Non-pigmented ciliary epithelial cell (primary cell): Measurements from ENCODE around the gene KANSL1.
"Not testable (repeated sequence)": the region's sequence is repeated elsewhere in the genome, so short reads cannot be mapped to it uniquely, and the experiment has no call there.

Source experiments
- DNase-seq: peaks from one replicate; pipeline ENCODE4 v3.0.0-alpha.2; 2010; ENCODE audit warnings: low read depth

KANSL1 gene, protein sequence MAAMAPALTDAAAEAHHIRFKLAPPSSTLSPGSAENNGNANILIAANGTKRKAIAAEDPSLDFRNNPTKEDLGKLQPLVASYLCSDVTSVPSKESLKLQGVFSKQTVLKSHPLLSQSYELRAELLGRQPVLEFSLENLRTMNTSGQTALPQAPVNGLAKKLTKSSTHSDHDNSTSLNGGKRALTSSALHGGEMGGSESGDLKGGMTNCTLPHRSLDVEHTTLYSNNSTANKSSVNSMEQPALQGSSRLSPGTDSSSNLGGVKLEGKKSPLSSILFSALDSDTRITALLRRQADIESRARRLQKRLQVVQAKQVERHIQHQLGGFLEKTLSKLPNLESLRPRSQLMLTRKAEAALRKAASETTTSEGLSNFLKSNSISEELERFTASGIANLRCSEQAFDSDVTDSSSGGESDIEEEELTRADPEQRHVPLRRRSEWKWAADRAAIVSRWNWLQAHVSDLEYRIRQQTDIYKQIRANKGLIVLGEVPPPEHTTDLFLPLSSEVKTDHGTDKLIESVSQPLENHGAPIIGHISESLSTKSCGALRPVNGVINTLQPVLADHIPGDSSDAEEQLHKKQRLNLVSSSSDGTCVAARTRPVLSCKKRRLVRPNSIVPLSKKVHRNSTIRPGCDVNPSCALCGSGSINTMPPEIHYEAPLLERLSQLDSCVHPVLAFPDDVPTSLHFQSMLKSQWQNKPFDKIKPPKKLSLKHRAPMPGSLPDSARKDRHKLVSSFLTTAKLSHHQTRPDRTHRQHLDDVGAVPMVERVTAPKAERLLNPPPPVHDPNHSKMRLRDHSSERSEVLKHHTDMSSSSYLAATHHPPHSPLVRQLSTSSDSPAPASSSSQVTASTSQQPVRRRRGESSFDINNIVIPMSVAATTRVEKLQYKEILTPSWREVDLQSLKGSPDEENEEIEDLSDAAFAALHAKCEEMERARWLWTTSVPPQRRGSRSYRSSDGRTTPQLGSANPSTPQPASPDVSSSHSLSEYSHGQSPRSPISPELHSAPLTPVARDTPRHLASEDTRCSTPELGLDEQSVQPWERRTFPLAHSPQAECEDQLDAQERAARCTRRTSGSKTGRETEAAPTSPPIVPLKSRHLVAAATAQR (N-terminal part only)

DNA sequence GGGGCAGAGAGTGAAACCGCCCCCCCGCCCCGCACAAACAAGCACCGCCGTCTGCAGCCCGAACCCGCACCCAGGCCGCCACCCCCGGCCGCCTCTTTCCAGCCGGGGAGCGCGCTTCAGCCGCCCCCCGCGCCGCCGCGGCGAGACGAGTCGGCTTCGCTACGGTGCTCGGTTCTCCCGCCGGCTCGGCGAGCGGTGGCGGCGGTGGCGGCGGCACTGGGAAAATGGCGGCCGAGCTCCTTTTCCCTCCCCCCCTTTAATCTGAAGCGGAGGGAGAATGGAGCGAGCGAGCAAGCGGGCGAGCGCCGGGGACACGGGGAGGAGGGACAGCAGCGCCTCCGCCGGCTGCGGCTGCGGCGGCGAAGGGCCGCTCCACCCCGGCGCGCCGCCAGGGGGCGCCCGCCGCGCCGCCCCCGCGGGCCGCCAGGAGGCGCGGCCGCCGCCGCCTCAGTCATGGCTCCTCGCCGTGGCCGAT lies at the start of gene KANSL1:
Gene KANSL1, minus strand, starts transcription at position 279 of the 475 bp plus-strand sequence. CDS start 21,286 bp downstream, outside the sequence.
- peak; percentile 65 for DNase-seq

DNA sequence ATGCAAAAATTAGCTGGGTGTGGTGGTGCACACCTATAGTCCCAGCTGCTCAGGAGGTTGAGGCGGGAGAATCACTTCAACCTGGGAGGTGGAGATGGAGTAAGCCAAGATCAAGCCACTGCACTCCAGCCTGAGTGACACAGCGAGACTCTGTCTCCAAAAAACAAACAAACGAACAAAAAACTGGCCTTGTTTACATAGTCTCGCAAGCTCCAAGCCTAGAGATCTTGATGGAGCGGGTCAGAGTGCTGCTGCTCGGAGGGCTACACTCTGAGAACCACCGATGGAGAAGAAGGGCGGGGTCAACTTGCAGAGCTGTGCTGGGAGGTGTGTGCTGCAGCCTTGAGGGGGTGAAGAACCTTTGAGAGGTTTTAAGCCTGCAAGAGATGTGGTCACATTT lies 38.1 kb upstream of the KANSL1 start:
- DNase-seq: not testable (repeated sequence)

DNA sequence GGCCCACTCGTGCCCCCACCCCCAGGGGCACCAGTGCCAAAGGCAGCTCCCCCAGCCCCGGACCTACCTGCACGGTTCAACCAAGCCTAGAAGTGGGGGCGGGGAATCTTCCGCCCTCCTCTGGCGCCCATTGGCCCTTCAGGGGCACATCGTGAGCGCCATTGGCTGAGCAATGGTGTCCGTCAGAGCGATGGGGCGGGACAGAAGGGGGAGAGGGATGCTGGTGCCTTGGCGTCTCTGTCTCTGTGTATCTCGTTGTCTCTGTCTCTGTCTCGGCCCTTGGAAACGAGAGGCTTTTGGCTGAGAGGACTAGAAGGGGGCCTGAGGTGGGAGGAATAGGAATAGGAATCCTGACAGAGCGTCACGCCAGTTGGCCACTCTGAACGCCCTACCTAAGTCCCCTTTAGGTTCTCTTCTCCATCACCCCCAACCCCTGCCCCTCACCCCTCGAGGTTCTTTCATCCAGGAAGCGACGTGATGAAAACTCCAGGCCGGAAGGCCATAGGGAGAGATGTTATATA lies 32.1 kb upstream of the KANSL1 start:
- peak; percentile 71 for DNase-seq

DNA sequence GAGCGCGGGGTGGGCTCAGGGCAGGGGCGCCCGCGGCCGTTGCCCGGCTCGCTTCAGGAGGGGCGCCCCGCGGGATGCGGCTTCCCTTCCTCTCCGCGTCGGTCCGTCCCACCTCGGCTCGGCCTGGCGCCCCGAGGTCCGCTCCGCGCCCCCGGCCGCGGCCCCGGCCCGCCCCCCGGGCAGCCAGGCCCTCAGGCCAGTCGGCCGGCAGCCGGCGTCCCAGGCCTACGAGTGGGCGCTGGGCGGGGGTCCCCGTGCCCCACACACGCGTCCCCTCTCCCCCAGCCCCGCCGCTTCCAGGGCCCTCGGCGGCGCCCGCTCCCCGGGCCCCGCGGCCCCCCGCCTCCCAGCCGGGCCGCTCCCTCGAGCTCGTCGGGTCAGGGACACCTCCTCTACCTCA lies 31.6 kb upstream of the KANSL1 start:
- DNase-seq: not testable (repeated sequence)

DNA sequence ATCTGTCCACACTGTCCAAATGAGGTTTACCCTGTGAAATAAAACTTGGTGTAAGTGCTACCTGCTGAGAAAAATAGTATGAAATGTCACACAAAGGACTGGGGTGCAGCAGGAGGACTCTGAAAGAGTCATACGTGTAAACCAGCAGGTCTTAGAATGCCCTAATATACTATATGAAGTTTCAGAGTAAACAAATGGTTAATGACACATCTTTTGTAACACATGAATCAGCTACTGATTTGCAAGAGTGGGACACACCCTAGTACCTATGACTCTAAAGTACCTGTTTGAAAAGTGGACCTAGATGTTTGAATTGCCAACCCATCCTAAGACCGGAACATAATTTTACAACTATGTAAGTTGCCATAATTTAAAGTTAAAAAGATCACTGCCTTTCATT lies 29.8 kb upstream of the KANSL1 start:
- DNase-seq: not testable (repeated sequence)

DNA sequence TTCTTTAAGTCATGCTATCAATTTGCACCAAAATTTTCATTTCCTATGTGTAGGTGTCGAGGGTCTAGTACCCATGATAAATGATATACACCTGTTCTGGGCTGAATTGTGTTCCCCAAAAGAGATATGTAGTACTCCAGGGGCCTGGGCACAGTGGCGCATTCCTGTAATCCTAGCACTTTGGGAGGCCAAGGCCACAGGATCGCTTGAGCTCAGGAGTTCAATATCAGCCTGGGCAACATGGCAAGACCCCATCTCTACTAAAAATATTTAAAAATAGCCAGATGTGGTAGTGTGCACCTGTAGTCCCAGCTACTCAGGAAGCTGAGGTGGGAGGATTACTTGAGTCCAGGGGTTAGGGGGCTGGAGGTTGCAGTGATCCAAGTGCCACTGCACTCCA lies 23.5 kb upstream of the KANSL1 start:
- DNase-seq: no peak

DNA sequence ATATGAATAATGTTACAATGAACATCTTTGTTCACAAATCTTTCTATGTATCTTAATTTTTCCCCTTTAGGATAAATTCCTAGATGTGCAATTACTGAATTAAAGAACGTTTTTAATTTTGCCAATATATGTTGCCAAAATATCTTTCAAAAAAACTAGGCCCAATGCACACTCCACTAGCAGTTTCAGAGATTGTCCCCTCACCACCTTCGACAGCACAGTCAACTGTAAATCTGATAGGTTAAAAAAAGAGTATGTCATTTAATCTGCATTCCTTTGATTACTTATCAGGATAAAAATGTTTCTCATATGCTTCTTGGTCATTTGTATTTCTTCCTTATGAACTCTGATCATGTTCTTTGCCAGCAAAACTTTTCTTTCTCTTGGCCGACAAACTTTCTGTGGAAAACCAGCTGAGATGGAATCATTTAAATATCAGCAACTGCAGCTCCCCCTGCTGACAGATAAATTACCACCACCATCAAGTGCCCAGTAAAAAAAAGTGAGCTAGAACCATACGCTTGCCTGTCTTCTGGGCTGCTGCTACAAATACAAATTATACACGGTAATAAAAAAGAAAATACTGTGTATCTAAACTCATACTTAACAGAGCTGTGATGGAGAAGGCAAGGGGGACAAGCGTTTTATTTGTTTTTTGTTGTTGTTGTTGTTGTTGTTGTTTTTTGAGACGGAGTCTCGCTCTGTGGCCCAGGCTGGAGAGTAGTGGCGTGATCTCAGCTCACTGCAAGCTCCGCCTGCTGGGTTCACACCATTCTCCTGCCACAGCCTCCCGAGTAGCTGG lies 19.6 kb upstream of the KANSL1 start:
- peak; percentile 54 for DNase-seq

DNA sequence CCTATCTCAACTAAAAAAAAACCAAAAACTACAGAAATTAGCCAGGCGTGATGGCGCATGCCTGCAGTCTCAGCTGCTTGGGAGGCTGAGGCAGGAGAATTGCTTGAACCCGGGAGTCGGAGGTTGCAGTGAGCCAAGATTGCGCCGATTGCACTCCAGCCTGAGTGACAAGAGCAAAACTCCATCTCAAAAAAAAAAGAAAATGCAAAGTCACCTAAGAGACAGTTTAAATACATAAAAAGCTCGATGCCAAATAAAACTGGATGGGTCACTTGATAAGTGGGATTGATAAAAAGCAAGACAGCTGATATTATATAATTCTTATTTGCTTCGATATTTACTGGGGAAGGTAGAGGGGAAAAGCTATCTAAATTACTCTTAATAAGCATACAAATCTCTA lies 15.8 kb upstream of the KANSL1 start:
- DNase-seq: no peak

DNA sequence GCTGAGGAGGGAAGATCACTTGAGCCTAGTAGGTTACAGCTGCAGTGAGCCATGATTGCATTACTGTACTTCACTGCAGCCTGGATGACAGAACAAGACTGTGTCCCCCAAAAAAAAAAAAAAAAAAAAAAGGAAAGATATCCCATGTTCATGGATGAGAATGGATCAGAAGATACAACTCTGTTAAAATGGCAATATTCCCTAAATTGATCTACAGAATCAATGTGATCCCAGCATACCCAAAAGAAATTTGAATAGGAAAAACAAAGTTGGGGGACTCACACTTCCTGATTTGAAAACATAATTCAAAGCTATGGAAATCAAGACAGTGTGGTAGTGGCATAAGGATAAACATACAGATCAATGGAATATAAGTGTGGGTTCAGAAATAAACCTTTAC lies 12.7 kb upstream of the KANSL1 start:
- no peak for DNase-seq

DNA sequence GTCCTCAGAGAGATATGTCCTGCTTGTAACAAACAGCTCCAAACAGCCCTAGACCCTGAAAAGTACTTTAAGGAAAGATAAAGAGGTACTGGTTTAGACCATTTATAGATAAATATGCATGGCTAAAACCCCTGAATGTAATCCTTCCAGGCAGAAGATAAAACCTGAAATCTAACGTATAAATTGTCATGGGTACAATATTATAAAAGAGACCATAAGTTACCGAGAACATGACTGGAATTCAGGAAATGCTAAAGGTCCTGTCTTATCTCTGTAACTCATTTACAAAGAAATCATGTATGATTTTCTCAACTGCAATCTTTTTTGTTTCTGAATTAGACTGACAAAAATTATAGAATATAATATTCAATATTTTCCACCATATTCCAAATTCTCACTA lies 9.2 kb upstream of the KANSL1 start:
- DNase-seq: no peak

DNA sequence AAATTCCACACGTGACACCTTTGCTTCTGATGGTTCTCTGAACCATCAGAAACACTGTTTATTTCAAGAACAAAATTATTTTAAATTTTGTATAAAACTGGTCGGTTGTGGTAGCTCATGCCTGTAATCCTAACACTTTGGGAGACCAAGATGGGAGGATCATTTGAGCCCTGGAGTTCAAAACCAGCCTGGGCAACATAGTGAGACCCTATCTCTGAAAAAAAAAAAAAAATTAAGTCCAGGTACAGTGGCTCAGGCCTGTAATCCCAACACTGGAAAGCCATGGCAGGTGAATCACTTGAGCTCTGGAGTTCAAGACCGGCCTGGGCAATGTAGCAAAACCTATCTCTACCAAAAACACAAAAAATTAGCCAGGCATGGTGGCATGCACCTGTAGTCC lies 8.3 kb upstream of the KANSL1 start:
- DNase-seq: no peak

DNA sequence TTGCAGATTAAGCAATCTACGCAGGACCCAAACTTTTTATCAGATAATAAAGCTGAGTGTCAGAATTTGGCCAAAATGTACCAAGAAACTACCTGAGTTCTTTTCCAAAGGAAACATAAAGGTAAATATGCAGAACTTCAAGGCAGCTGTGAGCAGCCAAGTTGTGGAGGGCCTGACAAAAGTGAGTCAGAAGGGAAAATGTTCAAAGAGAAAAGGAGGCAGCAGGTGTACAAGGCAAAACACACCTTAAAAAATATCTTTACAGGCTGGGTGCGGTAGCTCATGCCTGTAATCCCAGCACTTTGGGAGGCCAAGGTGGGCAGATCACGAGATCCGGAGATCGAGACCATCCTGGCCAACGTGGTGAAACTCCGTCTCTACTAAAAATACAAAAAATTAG lies 7.0 kb upstream of the KANSL1 start:
- DNase-seq: no peak

DNA sequence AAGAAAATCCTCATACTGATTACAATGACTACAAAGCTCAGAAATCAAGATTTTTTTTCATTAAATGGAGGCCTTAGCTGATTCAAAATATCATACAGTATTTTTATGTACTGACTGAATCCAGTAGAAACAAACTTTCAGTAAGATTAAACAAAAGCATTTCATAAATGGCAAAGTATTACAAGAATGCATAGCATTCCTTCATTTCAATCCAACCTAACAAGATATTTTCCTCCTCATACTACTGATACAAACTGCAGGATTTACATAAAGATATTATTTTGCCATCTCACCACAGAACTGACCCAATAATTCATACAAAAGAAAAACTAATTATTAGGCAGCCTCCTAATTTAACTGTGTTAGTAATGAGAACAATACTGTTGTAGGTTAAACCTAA lies 6.2 kb upstream of the KANSL1 start:
- DNase-seq: no peak

DNA sequence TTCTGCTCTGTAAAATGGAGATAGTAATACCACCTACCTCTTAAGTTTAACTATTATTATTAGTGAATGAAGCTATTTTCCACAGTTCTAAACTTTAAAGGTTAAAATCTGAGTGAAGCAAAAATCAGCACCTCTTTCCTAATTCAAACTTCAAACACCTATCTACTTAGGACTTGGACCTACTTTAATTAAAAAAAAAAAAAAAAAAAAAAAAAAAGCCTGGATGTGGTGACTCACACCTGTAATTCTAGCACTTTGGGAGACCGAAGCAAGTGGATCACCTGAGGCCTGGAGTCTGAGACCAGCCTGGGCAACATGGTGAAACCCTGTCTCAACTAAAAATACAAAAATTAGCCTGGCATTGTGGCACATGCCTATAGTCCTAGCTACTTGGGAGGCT lies 5.0 kb upstream of the KANSL1 start:
- no peak for DNase-seq

DNA sequence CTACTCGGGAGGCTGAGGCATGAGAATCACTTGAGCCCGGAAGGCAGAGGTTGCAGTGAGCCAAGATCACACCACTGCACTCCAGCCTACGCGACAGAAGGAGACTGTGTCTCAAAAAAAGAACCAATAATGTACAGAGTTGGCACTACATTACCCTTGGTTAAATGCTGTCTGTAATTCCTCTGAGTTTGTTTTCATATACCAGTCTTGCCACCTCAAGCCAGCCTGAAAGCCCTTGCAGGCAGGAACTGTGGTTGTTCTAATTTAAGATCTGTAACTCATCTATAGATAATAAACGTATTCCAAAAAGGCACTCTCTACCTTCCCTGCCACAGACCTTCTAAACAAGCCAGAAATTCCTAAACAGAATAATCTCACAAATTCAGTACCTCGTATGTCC lies 4.3 kb upstream of the KANSL1 start:
- DNase-seq: no peak

DNA sequence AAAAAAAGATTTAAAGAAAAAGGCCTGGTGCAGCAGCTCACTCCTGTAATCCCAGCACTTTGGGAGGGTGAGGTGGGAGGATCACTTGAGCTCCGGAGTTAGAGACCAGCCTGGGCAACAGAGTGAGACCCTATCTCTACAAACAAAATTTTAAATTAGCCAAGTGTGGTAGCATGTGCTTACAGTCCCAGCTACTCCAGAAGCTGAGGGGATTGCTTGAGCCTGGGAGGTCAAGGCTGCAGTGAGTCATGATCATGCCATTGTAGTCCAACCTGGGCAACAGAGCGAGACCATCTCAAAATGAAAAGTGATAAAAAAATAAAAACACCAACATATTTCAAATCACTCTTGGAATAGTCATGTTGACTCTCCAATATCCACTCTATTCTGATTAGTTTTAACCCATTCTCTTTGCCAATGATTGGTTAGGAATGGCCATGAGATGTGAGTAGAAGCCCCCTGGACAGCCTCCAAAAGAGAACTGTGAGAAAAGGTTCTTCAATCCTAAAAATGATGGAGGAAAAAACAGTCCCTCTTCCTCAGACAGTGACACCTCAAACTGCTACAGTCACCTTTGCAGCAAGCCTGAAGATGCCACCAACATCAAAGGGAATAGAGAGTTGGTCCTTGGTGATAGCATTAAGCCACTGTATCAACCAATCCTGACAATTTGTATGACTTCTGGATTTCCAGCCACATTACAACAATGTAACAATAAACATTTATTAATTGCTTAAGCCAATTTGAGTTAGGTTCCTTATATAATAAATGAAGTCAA lies 2.9 kb upstream of the KANSL1 start:
- DNase-seq: no peak

DNA sequence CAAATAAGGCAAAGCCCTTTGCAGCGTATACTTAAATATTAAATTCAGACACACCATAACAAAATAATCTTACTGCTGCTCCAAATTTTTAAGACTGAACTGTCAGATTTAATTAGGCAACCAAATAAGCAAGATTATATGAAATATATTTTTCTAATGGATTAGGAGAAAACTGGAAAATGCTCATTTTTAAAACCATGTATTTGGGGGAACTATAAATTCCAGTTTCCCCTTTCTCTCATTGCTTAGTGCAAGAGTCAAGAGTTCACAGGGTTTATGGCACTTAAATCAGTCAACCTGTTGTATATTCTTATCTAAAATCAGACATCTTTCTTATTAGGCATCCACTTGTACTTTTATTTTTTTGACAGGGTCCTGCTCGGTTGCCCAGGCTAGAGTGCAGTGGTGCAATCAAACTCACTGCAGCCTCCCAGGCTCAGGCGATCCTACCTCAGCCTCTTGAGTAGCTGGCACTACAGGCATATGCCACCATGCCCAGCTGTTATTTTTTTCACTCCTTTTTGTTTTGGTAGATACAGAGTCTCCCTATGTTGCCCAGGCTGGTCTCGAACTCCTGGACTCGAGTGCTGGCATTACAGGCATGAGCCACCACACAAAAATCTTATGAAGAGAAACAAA lies 2.1 kb upstream of the KANSL1 start:
- DNase-seq: no peak

DNA sequence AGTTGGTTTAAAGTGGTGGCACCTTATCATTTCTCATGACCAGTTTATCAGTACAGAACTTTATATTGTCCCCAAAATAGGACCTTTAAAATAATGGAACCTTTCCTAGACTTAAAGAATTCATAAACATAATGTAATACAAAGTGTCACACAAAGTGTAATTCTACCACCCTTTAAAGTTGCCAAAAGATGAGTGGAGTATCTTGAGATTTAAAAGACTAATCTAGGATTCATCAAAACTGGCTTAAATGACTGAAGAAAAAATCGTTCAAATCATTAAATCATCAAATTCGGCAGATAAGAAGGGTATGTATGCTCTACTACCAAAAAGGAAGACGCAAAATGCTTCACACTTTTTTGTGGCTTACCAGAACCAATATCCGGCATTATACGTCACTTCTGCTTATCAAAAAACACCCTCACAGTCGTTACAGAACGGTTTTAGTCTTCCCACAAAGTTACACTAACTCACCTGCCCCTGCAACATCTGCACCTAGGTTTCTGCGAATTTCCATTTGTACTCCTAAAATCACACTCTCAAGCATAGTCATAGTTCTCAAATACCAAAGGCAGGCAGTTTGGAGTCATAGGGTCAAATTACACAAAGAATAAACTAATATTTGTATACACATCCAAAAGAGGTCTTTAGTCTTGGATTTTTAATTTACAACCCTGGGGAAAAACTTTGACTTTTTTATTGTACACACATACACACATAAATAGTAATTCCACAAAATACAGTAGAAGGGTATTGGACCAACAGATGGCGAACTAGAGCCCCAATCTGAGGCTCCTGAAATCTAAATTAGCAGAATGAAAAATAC lies 1.4 kb upstream of the KANSL1 start:
- no peak for DNase-seq
